Progenitor cell of endocrine pancreas (in vitro differentiated cells): ENCODE data around the gene SLC25A21. TPM values are rescaled to one million over a fixed set of nuclear protein-coding genes. Genes with fewer than 3 reads are reported as not detected.

Experiments used
- DNase-seq: peaks from one replicate; pipeline ENCODE4 v3.0.0; 2021; ENCODE audit warnings: low spot score; ENCODE audit not compliant: unreplicated experiment
- H3K27ac Mint-ChIP-seq: 2 replicates; pipeline ENCODE4 v1.8.0; 2021; ENCODE audit warnings: mild to moderate bottlenecking, moderate library complexity, mixed read lengths
- H3K27me3 Mint-ChIP-seq: 2 replicates; pipeline ENCODE4 v1.8.0; 2021; ENCODE audit warnings: mixed read lengths
- H3K36me3 Mint-ChIP-seq: 2 replicates; pipeline ENCODE4 v1.8.0; 2022; ENCODE audit warnings: mixed read lengths; ENCODE audit not compliant: insufficient read depth
- H3K4me1 Mint-ChIP-seq: 2 replicates; pipeline ENCODE4 v1.8.0; 2021; ENCODE audit warnings: low read depth, mixed read lengths
- H3K4me3 Mint-ChIP-seq: 2 replicates; pipeline ENCODE4 v1.8.0; 2021; ENCODE audit warnings: low read depth, mild to moderate bottlenecking, moderate library complexity, mixed read lengths
- H3K9me3 Mint-ChIP-seq: 2 replicates; pipeline ENCODE4 v1.8.0; 2021; ENCODE audit warnings: low read depth, mixed read lengths
- total RNA-seq: library from RNA; stranded (reverse); gene quantifications from 2 replicates; pipeline ENCODE4 v1.2.1, GENCODE V29; 2021
- TF ChIP-seq, protein P1 (sequence below): fragments of 200-600 bp; sonication (generic); IDR thresholded peaks from one replicate; pipeline ENCODE4 v1.5.0; 2021; ENCODE audit warnings: antibody characterized with exemption, mild to moderate bottlenecking; ENCODE audit not compliant: unreplicated experiment

Gene SLC25A21
- total RNA-seq, 1 donor from 2014 or later, result 2.5 TPM

DNA sequence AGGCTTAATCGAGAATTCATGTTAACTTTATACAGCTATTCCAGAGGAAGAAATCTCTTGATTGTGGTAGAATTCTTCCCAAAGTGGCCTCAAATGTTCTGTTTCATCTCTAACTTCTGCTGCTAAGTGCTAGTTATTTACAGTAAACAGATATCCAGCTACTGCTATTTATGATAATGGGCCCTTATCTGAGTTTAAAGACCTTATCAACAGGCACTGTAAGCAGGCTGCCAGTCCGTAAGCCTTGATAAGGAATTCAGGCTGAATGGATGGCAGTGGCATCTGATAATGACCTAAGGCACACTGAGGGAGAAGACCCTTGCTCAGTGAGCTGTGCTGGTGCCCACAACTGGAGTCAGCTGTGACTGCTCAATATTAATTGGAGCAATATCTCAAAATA lies 451.7 kb downstream of the SLC25A21 start:
- TF ChIP-seq, protein P1, sequence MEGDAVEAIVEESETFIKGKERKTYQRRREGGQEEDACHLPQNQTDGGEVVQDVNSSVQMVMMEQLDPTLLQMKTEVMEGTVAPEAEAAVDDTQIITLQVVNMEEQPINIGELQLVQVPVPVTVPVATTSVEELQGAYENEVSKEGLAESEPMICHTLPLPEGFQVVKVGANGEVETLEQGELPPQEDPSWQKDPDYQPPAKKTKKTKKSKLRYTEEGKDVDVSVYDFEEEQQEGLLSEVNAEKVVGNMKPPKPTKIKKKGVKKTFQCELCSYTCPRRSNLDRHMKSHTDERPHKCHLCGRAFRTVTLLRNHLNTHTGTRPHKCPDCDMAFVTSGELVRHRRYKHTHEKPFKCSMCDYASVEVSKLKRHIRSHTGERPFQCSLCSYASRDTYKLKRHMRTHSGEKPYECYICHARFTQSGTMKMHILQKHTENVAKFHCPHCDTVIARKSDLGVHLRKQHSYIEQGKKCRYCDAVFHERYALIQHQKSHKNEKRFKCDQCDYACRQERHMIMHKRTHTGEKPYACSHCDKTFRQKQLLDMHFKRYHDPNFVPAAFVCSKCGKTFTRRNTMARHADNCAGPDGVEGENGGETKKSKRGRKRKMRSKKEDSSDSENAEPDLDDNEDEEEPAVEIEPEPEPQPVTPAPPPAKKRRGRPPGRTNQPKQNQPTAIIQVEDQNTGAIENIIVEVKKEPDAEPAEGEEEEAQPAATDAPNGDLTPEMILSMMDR, result no peak
- peaks cover 16% of the 10 kb centered on the region for H3K4me1 Mint-ChIP-seq
- no peaks in the 10 kb centered on the region for H3K9me3 Mint-ChIP-seq
- no peak overlapping the region for H3K4me3 Mint-ChIP-seq
- no peaks in the 10 kb centered on the region for H3K36me3 Mint-ChIP-seq
- DNase-seq, result no peak
- peaks cover 41% of the 10 kb centered on the region for H3K27me3 Mint-ChIP-seq
- no peak overlapping the region for H3K27ac Mint-ChIP-seq

- Mint-ChIP-seq H3K27me3 (peaks cover 37% of the 10 kb centered on the region), H3K4me1 (peaks cover 16% of the 10 kb centered on the region), H3K27ac (no peak overlapping the region), H3K36me3 (no peaks in the 10 kb centered on the region), H3K4me3 (no peak overlapping the region), H3K9me3 (no peaks in the 10 kb centered on the region)
- TF ChIP-seq, protein P1, result no peak
- no peak for DNase-seq
Observed at GRCh38 chr14:36719823-36720222, 452.6 kb downstream of the SLC25A21 start.

DNA sequence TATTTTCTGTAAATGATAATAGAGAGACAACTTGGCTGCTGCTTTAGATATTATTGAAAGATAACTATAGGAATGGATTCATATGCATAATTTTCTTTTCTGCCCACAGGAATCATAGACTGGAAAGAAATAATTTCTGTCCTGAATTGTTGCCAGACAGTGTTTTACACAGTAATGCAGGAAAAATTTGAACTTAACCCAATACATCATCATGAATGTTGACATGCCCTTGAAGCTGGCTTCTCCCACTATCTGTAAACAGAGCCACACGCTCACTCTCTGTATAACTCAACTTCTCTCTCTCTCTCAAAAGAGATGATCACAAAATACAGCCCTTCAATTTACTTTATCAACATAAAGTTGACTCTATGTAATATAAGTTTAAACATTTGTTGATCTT lies 454.2 kb downstream of the SLC25A21 start:
- Mint-ChIP-seq H3K36me3 (no peaks in the 10 kb centered on the region), H3K27ac (no peak overlapping the region), H3K9me3 (no peaks in the 10 kb centered on the region), H3K27me3 (peaks cover 39% of the 10 kb centered on the region), H3K4me3 (no peak overlapping the region), H3K4me1 (peaks cover 10% of the 10 kb centered on the region)
- TF ChIP-seq, protein P1, result no peak
- DNase-seq, result no peak

DNA sequence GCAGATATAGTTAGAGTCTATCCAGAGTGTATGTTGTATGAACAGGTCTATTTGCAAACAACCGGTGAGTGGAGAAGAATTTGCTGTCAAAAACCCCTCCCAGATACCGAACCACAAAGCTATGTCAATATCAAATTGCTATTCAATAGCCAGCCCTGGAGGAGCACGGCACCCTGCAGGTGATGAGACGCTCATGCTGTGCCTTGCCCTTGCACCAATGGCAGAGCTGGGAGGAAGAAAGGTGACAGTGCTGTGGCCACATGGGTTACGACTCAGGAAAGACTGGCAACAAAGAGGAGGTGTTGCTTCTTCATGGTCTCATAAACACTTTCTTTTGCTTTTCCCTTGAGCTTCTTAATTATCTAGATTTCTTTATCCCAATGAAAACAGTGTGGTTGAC lies 455.0 kb downstream of the SLC25A21 start:
- no peak overlapping the region for H3K27ac Mint-ChIP-seq
- H3K9me3 Mint-ChIP-seq, result no peaks in the 10 kb centered on the region
- TF ChIP-seq, protein P1, result no peak
- H3K36me3 Mint-ChIP-seq, result no peaks in the 10 kb centered on the region
- no peak for DNase-seq
- H3K4me3 Mint-ChIP-seq, result no peak overlapping the region
- H3K4me1 Mint-ChIP-seq, result peaks cover 10% of the 10 kb centered on the region
- H3K27me3 Mint-ChIP-seq, result peaks cover 37% of the 10 kb centered on the region

GRCh38 chr14:36716614-36717184 lies 455.7 kb downstream of the SLC25A21 start:
- peaks cover 13% of the 10 kb centered on the region for H3K4me1 Mint-ChIP-seq
- no peak for DNase-seq
- H3K36me3 Mint-ChIP-seq, result no peaks in the 10 kb centered on the region
- TF ChIP-seq, protein P1, result no peak
- H3K27ac Mint-ChIP-seq, result no peak overlapping the region
- peaks cover 34% of the 10 kb centered on the region for H3K27me3 Mint-ChIP-seq
- H3K9me3 Mint-ChIP-seq, result no peaks in the 10 kb centered on the region
- H3K4me3 Mint-ChIP-seq, result no peak overlapping the region
